Activated naive CD4-positive, alpha-beta T cell treated with anti-CD3 and anti-CD28 coated beads, Interleukin-2, amount 10 ng/mL, durations not matched to agents 7 days and 5 days (primary cell): ENCODE results near the gene FRG2.
A peak's percentile ranks its signal among the peaks of the same experiment; 100 is the strongest.
"Not testable (repeated sequence)": the region's sequence is repeated elsewhere in the genome, so short reads cannot be mapped to it uniquely, and the experiment has no call there.

Source experiments
- CTCF ChIA-PET: fragments of 350-600 bp; sonication (Branson Sonifier 250); formaldehyde crosslinking; loops from one replicate; lab custom pipeline; 2021; ENCODE audit warnings: antibody characterized with exemption; lab: Charles Lee
- DNase-seq: peaks from one replicate; pipeline ENCODE4 v3.0.0-alpha.2; 2020
- H3K27ac Mint-ChIP-seq: one replicate; pipeline ENCODE4 v1.8.0; 2021; ENCODE audit warnings: mild to moderate bottlenecking, moderate library complexity, mixed read lengths
- H3K27me3 Mint-ChIP-seq: one replicate; pipeline ENCODE4 v1.8.0; 2021; ENCODE audit warnings: mild to moderate bottlenecking, mixed read lengths
- H3K36me3 Mint-ChIP-seq: one replicate; pipeline ENCODE4 v1.8.0; 2021; ENCODE audit warnings: mixed read lengths
- H3K4me1 Mint-ChIP-seq: one replicate; pipeline ENCODE4 v1.8.0; 2021; ENCODE audit warnings: mixed read lengths
- H3K4me3 Mint-ChIP-seq: one replicate; pipeline ENCODE4 v1.8.0; 2021; ENCODE audit warnings: mild to moderate bottlenecking, moderate library complexity, mixed read lengths
- H3K9me3 Mint-ChIP-seq: one replicate; pipeline ENCODE4 v1.8.0; 2021; ENCODE audit warnings: mixed read lengths

FRG2 gene

DNA sequence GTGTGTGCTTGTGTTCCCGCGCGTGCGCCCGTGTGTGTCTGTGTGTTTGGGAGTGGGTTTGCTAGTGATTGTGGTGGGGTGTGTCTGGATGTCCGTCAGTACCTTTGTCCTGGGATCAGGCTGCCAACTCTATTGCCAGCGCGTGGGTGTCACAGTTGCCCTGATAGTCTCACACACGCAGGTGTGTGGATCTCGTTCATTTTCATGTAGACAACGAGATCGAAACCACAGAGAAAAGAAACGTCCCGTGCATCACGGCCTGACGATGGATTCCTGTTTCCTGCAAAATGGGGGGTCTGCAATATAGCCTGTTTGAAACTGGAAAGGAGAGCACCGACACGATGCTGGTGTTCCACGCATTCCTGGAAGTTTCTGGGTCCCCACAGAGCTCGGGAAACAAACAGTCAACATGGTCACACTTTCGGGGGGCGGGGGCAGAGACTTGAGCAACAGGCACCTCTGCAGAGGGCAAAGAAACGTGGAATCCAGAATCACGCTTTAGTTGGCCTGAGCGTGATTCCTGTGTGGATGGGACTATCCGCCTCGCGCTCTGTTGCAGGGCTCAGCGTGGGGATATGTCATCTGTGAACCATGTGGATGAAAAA lies 7.1 kb downstream of the FRG2 start:
- H3K9me3 Mint-ChIP-seq, CTCF ChIA-PET: not testable (repeated sequence)
- H3K4me1 Mint-ChIP-seq: peaks cover 38% of the 10 kb centered on the region

GRCh38 chr4:190019023-190019858 lies 7.8 kb downstream of the FRG2 start:
- Mint-ChIP-seq H3K9me3 (peaks cover 6% of the 10 kb centered on the region), H3K27ac (peak overlapping the region; percentile 54), H3K4me1 (peaks cover 41% of the 10 kb centered on the region), H3K27me3 (peaks cover 81% of the 10 kb centered on the region), H3K4me3 (peak overlapping the region; percentile 9), H3K36me3 (peaks cover 6% of the 10 kb centered on the region)
- no peak for DNase-seq
- CTCF ChIA-PET: no interaction called here

More for the DNA sequence above, 7.1 kb downstream of the FRG2 start:
- DNase-seq, H3K36me3 Mint-ChIP-seq: not testable (repeated sequence)
- H3K4me3 Mint-ChIP-seq: peak overlapping the region; percentile 9
- peak overlapping the region; percentile 54 for H3K27ac Mint-ChIP-seq
- peaks cover 74% of the 10 kb centered on the region for H3K27me3 Mint-ChIP-seq

- DNase-seq: no peak
- peak overlapping the region; percentile 87 for H3K27ac Mint-ChIP-seq
- peaks cover 90% of the 10 kb centered on the region for H3K27me3 Mint-ChIP-seq
- H3K4me1 Mint-ChIP-seq: peaks cover 41% of the 10 kb centered on the region
- H3K4me3 Mint-ChIP-seq: peak overlapping the region; percentile 17
- CTCF ChIA-PET: no interaction called here
- H3K36me3 Mint-ChIP-seq: peaks cover 6% of the 10 kb centered on the region
- H3K9me3 Mint-ChIP-seq: peaks cover 6% of the 10 kb centered on the region
Observed at GRCh38 chr4:190018201-190018920, 8.7 kb downstream of the FRG2 start.

- CTCF ChIA-PET: no interaction called here
- DNase-seq: no peak
- Mint-ChIP-seq H3K27me3 (peaks cover 89% of the 10 kb centered on the region), H3K36me3 (peaks cover 6% of the 10 kb centered on the region), H3K9me3 (peaks cover 6% of the 10 kb centered on the region), H3K4me1 (peaks cover 39% of the 10 kb centered on the region), H3K4me3 (no peak overlapping the region), H3K27ac (peak overlapping the region; percentile 87)
Observed at GRCh38 chr4:190017357-190018200, 9.5 kb downstream of the FRG2 start.

DNA sequence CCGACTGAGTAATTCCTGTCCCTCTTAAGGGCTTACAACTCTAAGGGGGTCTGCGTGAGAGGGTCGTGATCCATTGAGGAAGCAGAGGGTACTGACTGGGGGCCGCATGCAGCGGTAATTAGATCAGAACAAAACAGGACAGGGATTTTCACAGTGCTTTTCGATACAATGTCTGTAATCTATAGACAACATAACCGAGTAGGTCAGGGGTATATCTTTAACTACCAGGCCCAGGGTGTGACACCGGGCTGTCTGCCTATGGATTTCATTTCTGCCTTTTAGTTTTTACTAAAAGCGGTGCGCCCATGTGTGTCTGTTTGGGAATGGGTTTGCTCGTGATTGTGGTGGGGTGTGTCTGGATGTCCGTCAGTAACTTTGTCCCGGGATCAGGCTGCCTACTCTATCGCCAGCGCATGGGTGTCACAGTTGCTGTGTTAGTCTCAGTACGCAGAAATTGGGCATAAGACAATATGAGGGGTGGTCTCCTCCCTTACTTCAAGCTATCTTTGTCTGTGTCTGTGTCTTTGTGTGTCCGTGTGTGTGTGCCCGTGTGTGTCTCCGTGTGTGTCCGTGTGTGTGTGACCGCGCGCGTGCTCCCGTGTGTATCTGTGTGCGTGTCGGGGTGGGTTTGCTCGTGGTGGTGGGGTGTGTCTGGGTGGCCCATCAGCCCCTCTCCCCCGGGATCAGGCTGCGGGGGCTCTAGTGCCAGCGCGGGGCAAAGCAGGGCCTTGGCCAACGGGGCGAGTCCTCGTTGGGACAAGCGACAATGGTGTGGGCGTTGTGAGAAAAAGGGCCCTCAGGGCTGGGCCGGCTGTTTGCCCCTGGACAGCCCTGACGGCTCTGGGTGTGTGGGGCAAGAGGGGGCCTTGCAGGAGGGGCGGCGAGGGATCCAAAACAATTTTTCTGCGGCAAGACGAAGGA lies 10.4 kb downstream of the FRG2 start:
- H3K36me3 Mint-ChIP-seq: peaks cover 6% of the 10 kb centered on the region
- CTCF ChIA-PET: no interaction called here
- H3K4me3 Mint-ChIP-seq: peak overlapping the region; percentile 31
- H3K27me3 Mint-ChIP-seq: peaks cover 97% of the 10 kb centered on the region
- peak overlapping the region; percentile 53 for H3K27ac Mint-ChIP-seq
- DNase-seq: no peak
- peaks cover 39% of the 10 kb centered on the region for H3K4me1 Mint-ChIP-seq
- peaks cover 6% of the 10 kb centered on the region for H3K9me3 Mint-ChIP-seq

GRCh38 chr4:190015538-190016368 lies 11.3 kb downstream of the FRG2 start:
- Mint-ChIP-seq H3K36me3 (peaks cover 6% of the 10 kb centered on the region), H3K27me3 (peaks cover 93% of the 10 kb centered on the region), H3K4me3 (peak overlapping the region; percentile 31), H3K9me3 (peaks cover 6% of the 10 kb centered on the region), H3K4me1 (peaks cover 32% of the 10 kb centered on the region), H3K27ac (no peak overlapping the region)
- CTCF ChIA-PET: no interaction called here
- DNase-seq: no peak

DNA sequence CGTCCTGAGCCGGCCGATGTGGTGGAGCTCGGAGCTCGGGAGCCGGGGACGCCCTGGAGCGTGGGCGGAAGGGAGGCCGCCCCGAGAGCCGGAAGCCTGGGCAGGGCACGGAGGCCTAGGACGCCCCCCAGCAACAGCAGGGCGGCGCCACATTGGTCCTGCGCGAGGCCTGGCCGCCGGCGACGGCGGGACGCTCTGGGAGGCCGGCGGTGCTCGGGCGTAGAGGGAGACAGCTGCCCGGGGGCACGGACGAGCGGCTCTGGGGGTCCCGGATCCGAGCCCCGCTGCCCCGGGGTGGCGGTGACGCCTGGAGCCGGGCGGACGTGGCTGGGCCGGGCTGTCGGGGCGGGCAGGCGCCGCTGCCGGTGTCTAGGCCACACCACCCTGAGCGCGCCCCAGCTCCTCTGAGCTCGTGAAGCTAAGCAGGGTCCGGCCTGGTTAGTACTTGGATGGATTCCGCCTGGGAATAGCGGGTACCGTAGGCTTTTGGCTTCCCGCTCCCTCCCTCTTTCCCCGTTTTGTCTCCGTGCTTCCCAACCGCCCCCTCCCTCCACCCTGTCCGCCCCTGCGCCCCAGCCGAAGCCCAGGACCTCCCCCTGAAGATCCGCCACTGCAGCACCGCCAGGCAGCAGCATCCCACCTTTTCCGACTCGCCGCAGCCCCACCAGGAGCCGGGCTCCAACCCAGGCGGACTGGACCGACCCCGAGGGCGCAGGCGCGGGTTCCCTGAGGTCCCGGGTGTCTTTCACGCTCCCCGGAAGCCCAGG lies 12.1 kb downstream of the FRG2 start:
- no peak overlapping the region for H3K4me3 Mint-ChIP-seq

GRCh38 chr4:189989941-189990340 lies 37.1 kb downstream of the FRG2 start:
- H3K27ac Mint-ChIP-seq, DNase-seq, H3K9me3 Mint-ChIP-seq, CTCF ChIA-PET, H3K4me1 Mint-ChIP-seq, H3K4me3 Mint-ChIP-seq, H3K27me3 Mint-ChIP-seq, H3K36me3 Mint-ChIP-seq: not testable (repeated sequence)

More for the DNA sequence above, 12.1 kb downstream of the FRG2 start:
- peaks cover 6% of the 10 kb centered on the region for H3K36me3 Mint-ChIP-seq
- CTCF ChIA-PET: no interaction called here
- no peak overlapping the region for H3K27ac Mint-ChIP-seq
- H3K9me3 Mint-ChIP-seq: peaks cover 6% of the 10 kb centered on the region
- H3K27me3 Mint-ChIP-seq: peaks cover 85% of the 10 kb centered on the region
- peaks cover 26% of the 10 kb centered on the region for H3K4me1 Mint-ChIP-seq
- no peak for DNase-seq

- no peaks in the 10 kb centered on the region for H3K4me1 Mint-ChIP-seq
Observed at GRCh38 chr4:189988877-189989431, 38.1 kb downstream of the FRG2 start.

DNA sequence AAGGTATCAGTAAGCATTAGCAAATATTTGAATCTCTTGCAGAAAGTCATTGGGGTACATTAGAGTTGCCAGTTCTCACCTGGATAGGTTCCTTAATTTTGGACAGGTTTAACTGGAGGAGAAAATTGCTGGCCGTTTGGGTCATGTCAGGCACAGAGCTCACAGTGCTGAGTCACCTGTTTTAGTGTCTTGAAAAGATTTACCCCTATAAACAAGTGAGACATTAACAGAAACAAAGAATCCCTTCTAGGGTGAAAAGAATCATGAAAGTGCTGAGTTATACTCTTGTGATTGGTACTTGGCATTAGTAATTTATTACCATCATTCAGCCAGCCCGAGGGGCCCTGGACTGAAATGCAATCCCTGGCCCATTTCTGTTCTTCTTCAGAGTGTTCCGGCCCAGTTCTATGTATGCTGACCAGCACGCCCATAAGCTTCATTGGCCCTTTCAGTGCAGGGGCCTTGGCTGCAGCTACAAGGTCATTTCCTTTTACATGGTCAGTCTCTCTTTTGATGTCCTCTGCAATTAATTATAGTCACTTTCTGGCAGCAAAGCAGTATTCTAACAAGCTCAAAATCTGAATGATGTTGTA lies 41.3 kb downstream of the FRG2 start:
- H3K36me3 Mint-ChIP-seq, H3K27ac Mint-ChIP-seq, H3K27me3 Mint-ChIP-seq, DNase-seq, H3K9me3 Mint-ChIP-seq, CTCF ChIA-PET, H3K4me3 Mint-ChIP-seq, H3K4me1 Mint-ChIP-seq: not testable (repeated sequence)

More at GRCh38 chr4:189988877-189989431, 38.1 kb downstream of the FRG2 start:
- DNase-seq: no peak
- H3K9me3 Mint-ChIP-seq: no peaks in the 10 kb centered on the region
- no peak overlapping the region for H3K27ac Mint-ChIP-seq
- H3K36me3 Mint-ChIP-seq: no peaks in the 10 kb centered on the region
- no peak overlapping the region for H3K4me3 Mint-ChIP-seq
- no peaks in the 10 kb centered on the region for H3K27me3 Mint-ChIP-seq
- CTCF ChIA-PET: no interaction called here

- H3K9me3 Mint-ChIP-seq, H3K4me1 Mint-ChIP-seq, H3K4me3 Mint-ChIP-seq, CTCF ChIA-PET, DNase-seq, H3K27ac Mint-ChIP-seq, H3K36me3 Mint-ChIP-seq, H3K27me3 Mint-ChIP-seq: not testable (repeated sequence)
Observed at GRCh38 chr4:189984661-189985060, 42.4 kb downstream of the FRG2 start.
